ENCODE results near the gene KNOP1. TPM values are rescaled to one million over a fixed set of nuclear protein-coding genes. Genes with fewer than 3 reads are reported as not detected.
A peak's percentile ranks its signal among the peaks of the same experiment; 100 is the strongest.

KNOP1 gene, protein sequence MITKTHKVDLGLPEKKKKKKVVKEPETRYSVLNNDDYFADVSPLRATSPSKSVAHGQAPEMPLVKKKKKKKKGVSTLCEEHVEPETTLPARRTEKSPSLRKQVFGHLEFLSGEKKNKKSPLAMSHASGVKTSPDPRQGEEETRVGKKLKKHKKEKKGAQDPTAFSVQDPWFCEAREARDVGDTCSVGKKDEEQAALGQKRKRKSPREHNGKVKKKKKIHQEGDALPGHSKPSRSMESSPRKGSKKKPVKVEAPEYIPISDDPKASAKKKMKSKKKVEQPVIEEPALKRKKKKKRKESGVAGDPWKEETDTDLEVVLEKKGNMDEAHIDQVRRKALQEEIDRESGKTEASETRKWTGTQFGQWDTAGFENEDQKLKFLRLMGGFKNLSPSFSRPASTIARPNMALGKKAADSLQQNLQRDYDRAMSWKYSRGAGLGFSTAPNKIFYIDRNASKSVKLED
- 10 to 100 TPM; 18.4 to 22.8 TPM for total RNA-seq
- long read RNA-seq, full-length matches to known transcripts: 7 of 32 reads
- long read RNA-seq, partial matches to known transcripts: 20 of 32 reads
- long read RNA-seq, other reads (novel, unspliced or antisense): 5 of 32 reads

DNA sequence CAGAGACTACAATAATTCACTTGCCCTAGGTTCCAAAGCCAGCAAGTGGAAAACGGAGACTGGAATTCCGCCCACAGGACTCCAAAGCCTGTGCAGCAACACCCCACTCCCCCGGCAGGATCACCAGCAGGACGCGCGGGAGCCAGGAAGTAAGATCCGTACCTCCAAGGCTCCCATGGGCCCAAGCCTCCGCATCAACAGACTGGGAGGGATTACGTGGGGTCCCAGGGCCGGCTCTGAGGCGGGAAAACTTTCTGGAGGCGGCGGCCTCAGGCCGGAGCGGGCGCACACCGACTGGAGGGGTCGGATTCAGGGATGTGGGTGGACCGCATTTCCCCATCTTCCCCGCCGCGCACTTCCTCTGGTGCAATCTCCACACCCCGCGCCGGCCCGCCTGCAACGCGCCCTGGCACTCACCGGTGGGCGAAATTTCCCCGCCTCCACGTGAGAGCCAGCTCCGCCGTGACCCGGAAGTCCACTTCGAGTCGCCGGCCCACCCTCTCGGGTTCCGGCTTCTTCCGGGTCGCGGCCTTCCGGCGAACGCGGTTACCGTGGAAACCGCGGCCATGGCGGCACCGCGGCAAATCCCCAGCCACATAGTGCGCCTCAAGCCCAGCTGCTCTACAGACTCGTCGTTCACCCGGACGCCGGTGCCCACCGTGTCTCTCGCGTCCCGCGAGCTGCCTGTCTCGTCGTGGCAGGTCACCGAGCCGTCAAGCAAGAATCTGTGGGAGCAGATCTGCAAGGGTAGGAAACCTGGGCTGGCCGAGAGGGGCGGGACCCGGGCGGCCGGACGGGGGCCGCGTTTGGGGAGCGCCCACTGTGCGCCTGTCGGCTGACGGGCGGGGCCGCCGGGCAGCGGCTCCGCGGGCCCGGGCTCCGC is at the start of gene KNOP1, which contains the start of gene IQCK:
Gene KNOP1 (minus strand): TSS at position 487 of the 883 bp plus-strand sequence. CDS start 3,192 bp downstream, outside the sequence.
Gene IQCK (plus strand): TSS at position 531 of the 883 bp plus-strand sequence. CDS start 36 bp downstream, at position 567.
- peak; percentile 89 to 91 for DNase-seq
- intact Hi-C loops (cut with DNase I, micrococcal nuclease): no loop called here
- peak; percentile 83 for ATAC-seq

DNA sequence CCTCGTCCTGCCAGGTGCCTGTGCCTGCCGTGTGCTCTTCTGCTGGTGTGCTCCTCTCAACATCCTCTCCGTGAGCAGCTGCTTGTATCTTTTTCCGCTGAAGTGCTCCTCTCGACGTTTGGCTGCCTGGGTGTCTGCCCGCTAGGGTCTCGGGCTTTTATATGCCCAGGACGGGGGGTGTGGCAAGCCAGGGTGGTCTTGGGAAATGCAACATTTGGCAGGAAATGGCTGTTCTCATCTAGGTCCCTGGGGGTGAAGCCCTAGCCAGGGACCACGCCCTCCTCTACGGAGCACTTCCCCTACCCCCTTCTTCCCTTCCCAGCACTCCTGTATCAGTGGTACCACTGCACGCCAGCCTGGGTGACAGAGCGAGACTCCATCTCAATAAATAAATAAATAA is 49.5 kb upstream of the KNOP1 start:
- ATAC-seq (no peak), DNase-seq (no peak)
- intact Hi-C loops (cut with DNase I, micrococcal nuclease): no loop called here

DNA sequence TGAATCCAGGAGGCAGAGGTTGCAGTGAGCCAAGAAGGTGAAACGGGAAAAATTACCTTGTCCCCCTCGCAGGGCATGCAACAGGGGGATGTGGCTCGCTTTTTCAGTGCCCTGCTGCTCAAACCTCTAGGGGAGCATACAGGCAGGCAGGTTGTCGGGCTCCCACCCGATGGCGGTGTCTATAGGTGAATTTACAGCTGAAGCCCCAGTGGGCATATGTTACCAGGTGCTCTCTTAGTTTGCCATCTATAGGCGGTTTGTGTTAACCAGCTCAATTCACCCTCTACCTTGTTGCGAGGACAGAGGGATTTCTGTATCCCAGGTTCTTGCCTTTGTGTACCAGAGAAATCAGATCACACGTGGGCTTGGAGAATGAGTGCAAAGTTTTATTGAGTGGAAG is 49.0 kb upstream of the KNOP1 start:
- intact Hi-C loops (cut with DNase I, micrococcal nuclease): no loop called here
- ATAC-seq (no peak), DNase-seq (no peak)

DNA sequence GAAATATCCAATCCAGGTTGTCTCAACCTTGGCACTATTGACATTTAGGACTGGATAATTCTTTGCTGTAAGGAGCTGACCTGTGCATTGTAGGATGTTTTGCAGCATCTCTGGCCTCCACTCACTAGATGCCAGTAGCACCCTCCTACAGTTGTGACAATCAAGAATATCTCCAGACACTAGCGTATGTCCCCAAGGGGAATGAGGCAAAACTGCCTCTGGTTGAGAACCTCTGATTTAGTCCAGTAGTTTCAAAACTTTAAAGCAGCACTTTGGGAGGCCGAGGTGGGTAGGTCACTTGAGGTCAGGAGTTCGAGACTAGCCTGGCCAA is 48.5 kb upstream of the KNOP1 start:
- no peak for ATAC-seq
- intact Hi-C loops (cut with DNase I, micrococcal nuclease): no loop called here
- no peak for DNase-seq

DNA sequence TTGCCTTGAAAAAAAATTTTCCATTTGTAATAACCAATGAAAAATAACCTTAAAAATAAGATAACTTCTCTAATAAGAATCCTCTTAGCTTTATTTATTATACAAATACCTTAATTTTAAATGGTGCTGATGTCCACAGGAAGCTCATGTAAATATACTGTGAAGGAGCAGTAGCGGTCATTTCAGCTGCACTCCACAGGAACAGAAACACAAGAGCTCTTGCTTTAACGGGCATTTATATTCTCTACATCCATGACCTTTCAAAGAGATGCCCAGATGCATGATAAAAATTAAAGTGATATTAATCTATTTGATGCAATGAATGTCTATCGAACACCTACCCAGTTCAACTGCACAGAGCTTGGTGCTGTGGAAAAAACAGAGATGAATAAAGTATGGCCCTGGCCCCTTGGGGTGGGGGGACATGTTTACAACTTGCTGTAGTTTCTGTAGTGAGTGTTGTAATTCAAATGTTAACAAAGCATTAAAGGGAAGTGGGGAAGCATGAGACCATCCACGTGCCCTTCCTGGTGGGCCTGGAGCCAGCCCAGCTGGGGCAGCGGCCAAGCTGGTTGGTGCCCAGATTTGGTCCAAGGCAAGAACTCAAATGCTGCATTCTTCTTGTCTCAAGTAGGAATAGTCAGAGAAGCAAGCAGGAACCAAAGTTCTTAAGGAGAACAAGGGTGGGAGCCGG is 48.0 kb upstream of the KNOP1 start:
- intact Hi-C loops (cut with DNase I, micrococcal nuclease): no loop called here
- peak in 1 of 2 donors; percentile 31 for DNase-seq
- ATAC-seq: no peak

DNA sequence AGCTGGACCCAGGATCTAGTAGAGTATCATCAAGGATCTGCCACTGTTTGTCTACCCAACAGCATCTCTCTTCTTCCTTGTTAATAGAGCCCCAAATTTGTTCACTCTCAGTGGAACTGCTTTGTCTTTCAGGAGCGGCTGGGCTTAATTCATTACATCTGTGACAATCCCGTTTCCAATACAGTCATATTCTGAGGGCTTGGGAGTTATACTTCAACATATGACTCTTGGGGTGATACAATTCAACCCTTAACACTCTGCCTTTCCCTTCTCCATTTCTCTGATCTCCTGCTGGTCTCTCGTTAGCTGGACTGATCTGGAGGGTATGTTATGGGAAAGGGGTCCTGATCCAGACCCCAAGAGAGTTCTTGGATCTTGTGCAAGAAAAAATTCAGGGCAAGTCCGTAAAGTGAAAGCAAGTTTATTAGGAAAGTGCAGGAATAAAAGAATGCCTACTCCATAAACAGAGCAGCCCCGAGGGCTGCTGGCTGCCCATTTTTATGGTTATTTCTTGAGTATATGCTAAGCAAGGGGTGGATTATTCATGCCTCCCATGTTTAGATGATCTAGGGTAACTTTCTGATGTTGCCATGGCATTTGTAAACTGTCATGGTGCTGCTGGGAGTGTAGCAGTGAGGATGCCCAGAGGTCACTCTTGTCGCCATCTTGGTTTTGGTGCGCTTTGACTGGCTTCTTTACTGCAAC is 42.5 kb upstream of the KNOP1 start:
- ATAC-seq (no peak), DNase-seq (no peak)
- intact Hi-C loops (cut with DNase I, micrococcal nuclease): no loop called here

DNA sequence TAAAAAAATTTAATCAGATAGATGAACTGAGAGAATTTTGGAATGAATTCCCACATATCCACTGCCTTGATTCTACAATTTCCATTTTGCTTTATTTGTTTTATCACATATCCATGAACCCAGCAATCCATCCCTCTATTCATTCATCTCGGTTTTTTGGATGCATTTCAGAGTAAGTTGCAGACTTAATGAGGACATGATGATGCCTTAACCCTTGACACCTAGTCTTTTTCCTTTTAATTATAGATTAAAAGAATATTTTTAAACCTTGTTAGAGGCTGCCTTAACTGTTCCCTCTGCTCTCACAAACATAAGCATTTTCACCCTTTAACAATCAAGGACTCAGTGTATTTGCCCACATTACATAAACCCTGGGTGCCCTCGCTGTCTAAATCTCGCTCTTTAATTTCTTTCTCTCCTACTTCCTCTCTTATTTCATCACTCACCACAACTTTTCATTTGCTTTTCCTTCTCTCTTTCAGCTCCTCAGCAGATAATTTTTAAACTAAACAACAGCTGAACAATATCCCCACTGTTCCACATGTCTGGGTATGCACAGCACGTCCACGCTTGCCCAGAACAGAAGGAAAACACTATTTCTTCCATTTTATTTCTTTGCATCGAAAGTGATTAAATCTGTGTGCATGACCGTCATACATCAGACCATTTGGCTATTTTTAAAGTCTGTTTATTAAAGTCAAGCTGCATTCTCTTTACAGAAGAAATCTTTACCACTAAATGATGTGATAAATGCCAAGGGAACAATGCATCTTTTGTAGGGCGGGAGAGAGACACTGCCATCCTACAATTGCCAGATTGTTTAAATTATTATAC is 40.0 kb upstream of the KNOP1 start:
- intact Hi-C loops (cut with DNase I, micrococcal nuclease): no loop called here
- DNase-seq (no peak), ATAC-seq (peak; percentile 57)

DNA sequence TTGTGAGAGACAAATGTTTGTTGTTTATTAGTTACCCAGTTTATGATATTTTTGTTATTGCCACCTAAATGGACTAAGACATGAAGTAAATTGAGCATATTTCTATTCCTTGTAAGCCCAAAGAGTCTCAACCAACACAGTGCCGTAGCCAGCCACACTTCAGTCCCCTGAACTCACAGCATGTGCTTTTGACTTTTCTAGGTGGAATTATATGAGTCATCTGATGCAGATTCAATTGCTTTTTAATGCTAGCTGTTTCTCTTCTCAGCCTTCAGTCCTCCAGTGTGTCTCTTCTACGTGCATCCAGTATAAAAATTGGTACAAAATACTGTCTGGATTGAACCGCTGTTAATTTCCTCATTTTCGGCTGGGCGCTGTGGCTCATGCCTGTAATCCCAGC is 39.0 kb upstream of the KNOP1 start:
- intact Hi-C loops (cut with DNase I, micrococcal nuclease): no loop called here
- DNase-seq (no peak), ATAC-seq (no peak)

DNA sequence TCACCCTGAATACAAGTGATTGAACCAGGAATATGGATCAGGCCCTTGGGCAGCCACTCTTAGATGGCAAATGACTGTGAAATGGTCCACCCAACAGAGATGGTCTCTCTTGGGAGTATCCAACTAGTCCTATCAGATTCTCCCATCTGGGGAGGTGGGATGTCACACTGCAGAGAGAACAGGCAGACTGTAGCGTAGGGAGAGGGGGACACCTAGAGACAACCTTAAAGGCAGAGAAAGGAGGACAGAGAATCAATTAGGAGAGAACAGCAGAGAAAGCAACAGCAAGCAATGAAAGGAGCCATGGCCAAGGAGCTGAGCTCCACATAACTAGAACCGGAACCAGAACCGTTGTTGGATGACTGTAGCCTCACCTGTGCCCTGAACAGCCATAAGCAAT is 37.2 kb upstream of the KNOP1 start:
- DNase-seq (no peak), ATAC-seq (no peak)
- intact Hi-C loops (cut with DNase I, micrococcal nuclease): no loop called here

DNA sequence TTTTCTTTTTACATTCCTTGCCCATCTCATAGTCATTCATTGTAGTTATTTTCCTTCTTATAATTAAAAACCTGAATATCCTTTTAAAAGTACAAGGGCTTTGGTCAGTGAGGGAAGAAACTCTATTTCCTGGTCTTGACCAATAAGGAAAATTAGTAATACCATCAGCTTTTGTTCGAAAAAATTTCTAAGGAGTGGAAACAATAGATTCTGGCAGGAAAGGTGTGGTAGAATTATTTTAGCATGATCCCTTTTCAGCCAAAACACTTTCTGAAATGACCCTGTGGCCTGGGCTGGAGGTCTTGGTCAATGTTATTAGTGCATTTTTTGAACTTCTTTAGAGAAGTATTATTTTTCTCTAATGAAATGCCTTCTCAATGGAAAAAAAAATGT is 36.6 kb upstream of the KNOP1 start:
- intact Hi-C loops (cut with DNase I, micrococcal nuclease): no loop called here
- ATAC-seq: no peak
- DNase-seq: no peak

DNA sequence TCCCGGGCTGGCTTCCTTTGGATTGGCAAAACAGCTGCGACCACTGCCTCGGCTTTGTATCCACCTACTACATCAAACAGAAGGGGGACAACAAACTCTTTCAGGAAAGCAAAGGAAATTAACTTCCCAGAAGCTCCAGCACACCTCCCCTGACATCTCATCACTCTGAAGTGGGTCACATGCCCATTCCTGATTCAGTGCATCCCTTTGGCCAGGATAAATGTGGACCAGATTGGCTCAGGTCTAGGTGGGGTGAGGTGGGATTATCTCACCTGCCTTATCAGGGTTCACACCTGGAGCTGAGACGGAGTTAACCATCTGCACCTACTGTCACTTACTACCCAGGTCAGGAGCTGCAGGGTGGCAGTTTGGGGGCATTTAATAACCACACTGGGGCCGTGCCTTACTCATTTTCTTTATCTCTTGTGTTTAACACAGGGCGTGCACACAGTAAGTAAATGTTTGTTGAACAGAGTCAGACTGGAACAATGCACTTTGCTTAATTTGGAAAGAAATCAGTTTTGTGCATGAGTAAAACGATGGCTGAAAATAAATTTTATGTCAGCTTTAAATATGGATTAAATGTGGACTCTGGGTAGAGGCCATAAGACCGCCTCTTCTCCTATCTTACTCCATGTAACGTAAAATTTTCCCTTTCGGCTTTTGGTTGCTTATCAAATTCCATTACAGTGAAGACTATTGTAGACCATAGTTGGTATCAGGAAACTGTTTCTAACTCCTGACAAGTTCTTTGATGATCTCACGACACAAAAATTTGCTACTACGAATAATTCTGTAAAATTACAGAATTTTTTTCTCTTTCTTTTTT is 36.0 kb upstream of the KNOP1 start:
- intact Hi-C loops (cut with DNase I, micrococcal nuclease): no loop called here
- ATAC-seq (peak; percentile 88), DNase-seq (peak; percentile 13 to 36)

DNA sequence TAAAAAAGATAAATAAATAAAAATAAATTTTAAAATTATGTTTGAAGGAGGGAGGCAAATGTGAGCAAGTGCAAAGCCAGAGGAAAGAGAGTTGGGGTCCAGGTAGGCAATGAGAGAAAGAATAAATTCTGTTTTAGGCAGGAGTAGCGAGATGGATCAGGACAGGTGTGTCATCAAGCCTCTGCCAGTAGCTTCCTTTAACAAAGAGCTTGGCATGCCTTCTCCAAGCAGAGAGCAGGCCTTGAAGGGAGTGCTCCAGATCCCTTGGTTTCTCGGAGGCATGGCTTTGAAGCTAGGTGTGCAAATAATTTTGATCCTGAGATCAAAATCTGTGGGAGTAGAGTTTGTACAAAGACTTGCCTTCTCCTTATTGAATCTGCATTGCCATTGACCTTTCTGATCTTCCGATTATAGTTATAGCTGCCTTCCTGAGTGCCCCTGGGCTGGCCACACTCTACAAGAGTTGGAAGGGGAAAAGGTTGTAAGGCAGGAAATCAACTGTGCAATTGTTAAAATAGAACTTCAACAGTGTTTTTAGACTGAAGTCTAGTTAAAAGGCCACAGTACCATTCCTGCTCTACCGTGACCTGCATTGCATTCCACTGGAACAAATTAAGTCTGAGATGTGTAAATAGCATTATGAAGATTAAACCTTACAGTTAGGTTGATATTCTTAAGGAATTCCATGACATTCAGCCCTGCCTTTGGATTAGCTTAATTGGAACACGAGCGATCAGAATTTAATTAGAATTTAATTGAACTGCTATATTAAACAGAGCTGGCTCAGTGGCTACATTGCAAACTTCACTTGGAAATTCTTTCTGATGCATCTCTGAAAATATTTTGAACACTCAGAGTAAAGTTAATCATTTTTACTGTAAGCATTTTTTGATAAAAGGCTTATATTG is 33.7 kb upstream of the KNOP1 start:
- intact Hi-C loops (cut with DNase I, micrococcal nuclease): no loop called here
- no peak for DNase-seq
- ATAC-seq: no peak

DNA sequence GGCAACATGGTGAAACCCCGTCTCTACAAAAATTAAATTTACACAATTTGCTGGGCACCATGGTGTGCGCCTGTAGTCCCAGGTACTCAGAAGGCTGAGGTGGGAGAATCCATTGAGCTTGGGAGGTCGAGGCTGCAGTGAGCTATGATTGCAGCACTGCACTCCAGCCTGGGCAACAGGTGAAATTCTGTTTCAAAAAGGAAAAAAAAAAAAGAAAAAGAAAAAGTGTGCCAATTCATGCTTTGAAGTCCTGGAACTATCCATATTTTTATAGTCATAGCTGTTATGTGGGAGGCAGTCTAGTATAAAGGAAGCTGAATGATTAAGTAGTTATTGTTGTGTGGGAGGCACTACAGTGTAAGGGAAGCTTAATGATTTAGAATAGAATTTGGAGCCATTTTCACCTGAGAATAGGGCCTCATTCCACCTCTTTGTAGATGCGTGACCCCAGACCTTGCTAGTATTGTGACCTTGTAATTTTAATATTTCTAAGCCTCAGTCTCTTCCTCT is 31.6 kb upstream of the KNOP1 start:
- intact Hi-C loops (cut with DNase I, micrococcal nuclease): no loop called here
- ATAC-seq (no peak), DNase-seq (no peak)

DNA sequence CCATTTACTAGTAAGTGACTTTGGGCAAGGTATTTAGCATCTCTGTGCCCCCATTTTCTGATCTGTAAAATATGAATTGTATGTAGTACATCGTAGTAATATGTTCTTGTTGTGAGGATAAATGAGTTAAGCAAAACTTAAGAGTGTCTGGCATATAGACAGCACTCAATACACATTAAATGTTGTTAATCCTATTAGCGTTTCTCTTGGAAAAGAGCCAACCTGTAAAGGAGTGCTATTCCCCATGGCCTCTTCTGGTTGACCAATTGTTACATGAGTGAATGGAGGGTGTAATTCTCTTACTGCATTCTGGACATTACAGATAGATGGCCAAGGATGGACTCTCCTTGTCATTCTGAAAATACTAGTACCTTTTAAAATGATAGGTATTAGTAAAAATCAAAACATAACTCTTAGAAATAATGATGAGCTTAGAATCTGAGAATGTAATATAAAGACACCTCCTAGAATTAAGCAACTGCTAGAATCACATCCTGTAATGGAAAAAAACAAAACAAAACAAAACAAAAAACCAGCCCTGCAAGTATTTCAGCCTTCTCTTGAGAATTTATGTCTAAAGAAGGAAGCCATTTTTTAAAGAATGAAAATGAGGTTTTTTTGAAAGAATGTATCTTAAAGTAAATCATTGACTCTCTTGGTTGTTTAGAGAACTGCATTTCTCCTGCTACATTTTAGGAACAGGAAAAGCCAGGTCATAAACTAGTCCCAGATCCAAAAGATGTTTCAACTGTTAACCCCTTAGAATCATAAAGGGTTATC is 30.6 kb upstream of the KNOP1 start:
- intact Hi-C loops (cut with DNase I, micrococcal nuclease): no loop called here
- DNase-seq: no peak
- no peak for ATAC-seq

DNA sequence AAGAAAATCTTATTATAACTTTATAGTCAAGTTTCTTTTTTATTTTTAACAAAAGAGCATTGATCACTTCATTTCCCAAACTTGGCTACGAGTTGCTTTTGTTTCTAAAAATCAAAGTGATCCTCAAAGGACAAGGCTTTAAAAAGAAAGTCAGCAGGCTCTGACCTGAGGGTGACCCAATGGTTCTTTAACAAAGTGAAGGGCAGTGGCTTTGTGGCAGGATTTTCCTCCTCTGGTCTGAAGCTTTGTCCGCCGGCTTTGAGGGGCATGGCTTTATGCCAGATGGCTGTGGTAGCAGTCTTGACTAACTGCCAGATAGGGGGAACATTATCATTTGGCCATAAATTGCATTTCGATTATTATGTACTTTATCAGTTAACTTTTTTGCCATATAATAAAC is 28.5 kb upstream of the KNOP1 start:
- DNase-seq (no peak), ATAC-seq (no peak)
- intact Hi-C loops (cut with DNase I, micrococcal nuclease): no loop called here

All from left colon (tissue), 2 donors.